Activated naive CD8-positive, alpha-beta T cell treated with anti-CD3 and anti-CD28 coated beads, Interleukin-2, amount 10 ng/mL, durations not matched to agents 7 days and 5 days (primary cell): ENCODE results near the gene CRYBB2. TPM values are rescaled to one million over a fixed set of nuclear protein-coding genes. Genes with fewer than 3 reads are reported as not detected.
A peak's percentile ranks its signal among the peaks of the same experiment; 100 is the strongest.
"Not testable (repeated sequence)": the region's sequence is repeated elsewhere in the genome, so short reads cannot be mapped to it uniquely, and the experiment has no call there.

Source experiments
- ATAC-seq: fragments of 150-1000 bp; cut with Tn5 transposase; one replicate; pipeline ENCODE4 v1.10.0; 2021; ENCODE audit warnings: low read depth, moderate library complexity
- POLR2A ChIA-PET: fragments of 350-600 bp; sonication (Branson Sonifier 250); formaldehyde crosslinking; loops from one replicate; lab custom pipeline; 2021; ENCODE audit warnings: antibody characterized with exemption; lab: Charles Lee
- DNase-seq: peaks from one replicate; pipeline ENCODE4 v3.0.0; 2021
- H3K27ac Mint-ChIP-seq: one replicate; pipeline ENCODE4 v1.8.0; 2022; ENCODE audit warnings: mild to moderate bottlenecking, mixed read lengths
- H3K27me3 Mint-ChIP-seq: one replicate; pipeline ENCODE4 v1.8.0; 2022; ENCODE audit warnings: mild to moderate bottlenecking, moderate library complexity, mixed read lengths
- H3K36me3 Mint-ChIP-seq: one replicate; pipeline ENCODE4 v1.8.0; 2021; ENCODE audit warnings: mild to moderate bottlenecking, mixed read lengths
- H3K4me1 Mint-ChIP-seq: one replicate; pipeline ENCODE4 v1.8.0; 2021; ENCODE audit warnings: mixed read lengths
- H3K4me3 Mint-ChIP-seq: one replicate; pipeline ENCODE4 v1.8.0; 2022; ENCODE audit warnings: mild to moderate bottlenecking, moderate library complexity, mixed read lengths
- H3K9me3 Mint-ChIP-seq: one replicate; pipeline ENCODE4 v1.8.0; 2021; ENCODE audit warnings: mixed read lengths
- total RNA-seq, 2 experiments: library from RNA; stranded (reverse); gene quantifications; one replicate each; pipeline ENCODE4 v1.2.3, GENCODE V29; 2021

CRYBB2 gene
- not detected for total RNA-seq

- peaks cover 15% of the 10 kb centered on the region for H3K27me3 Mint-ChIP-seq
- no peak for DNase-seq
- ATAC-seq = no peak
- H3K4me1 Mint-ChIP-seq = peaks cover 2% of the 10 kb centered on the region
- H3K36me3 Mint-ChIP-seq = no peaks in the 10 kb centered on the region
- H3K9me3 Mint-ChIP-seq = no peaks in the 10 kb centered on the region
- POLR2A ChIA-PET = no interaction called here
- no peak within 1 kb of the TSS for H3K4me3 Mint-ChIP-seq
- H3K27ac Mint-ChIP-seq = no peak within 1 kb of the TSS
These were observed at the start of gene CRYBB2 for GRCh38 chr22:25219211-25219689. CRYBB2 (plus strand) TSS chr22:25219639; CDS start chr22:25221430, 1,791 bp downstream.

- Mint-ChIP-seq H3K4me1 (no peaks in the 10 kb centered on the region), H3K27me3 (no peaks in the 10 kb centered on the region), H3K4me3 (no peak overlapping the region), H3K36me3 (no peaks in the 10 kb centered on the region), H3K9me3 (no peaks in the 10 kb centered on the region), H3K27ac (no peak overlapping the region)
- no peak for ATAC-seq
- DNase-seq = no peak
- POLR2A ChIA-PET = no interaction called here
These were observed 48.9 kb upstream of the CRYBB2 start for GRCh38 chr22:25170426-25170980.

- DNase-seq = no peak
- H3K4me3 Mint-ChIP-seq = no peak overlapping the region
- H3K4me1 Mint-ChIP-seq = no peaks in the 10 kb centered on the region
- no peak overlapping the region for H3K27ac Mint-ChIP-seq
- H3K27me3 Mint-ChIP-seq = no peaks in the 10 kb centered on the region
- ATAC-seq = peak; percentile 50
- POLR2A ChIA-PET = no interaction called here
- peaks cover under 1% of the 10 kb centered on the region for H3K36me3 Mint-ChIP-seq
- H3K9me3 Mint-ChIP-seq = no peaks in the 10 kb centered on the region
These were observed 47.3 kb upstream of the CRYBB2 start for GRCh38 chr22:25172153-25172552.

GRCh38 chr22:25174156-25174887, 45.1 kb upstream of the CRYBB2 start:
- H3K27ac Mint-ChIP-seq = no peak overlapping the region
- H3K4me1 Mint-ChIP-seq = no peaks in the 10 kb centered on the region
- POLR2A ChIA-PET = no interaction called here
- H3K4me3 Mint-ChIP-seq = no peak overlapping the region
- H3K27me3 Mint-ChIP-seq = no peaks in the 10 kb centered on the region
- peaks cover 8% of the 10 kb centered on the region for H3K36me3 Mint-ChIP-seq
- ATAC-seq (no peak), DNase-seq (no peak)
- no peaks in the 10 kb centered on the region for H3K9me3 Mint-ChIP-seq

- H3K9me3 Mint-ChIP-seq = peaks cover 6% of the 10 kb centered on the region
- H3K4me3 Mint-ChIP-seq = no peak overlapping the region
- H3K36me3 Mint-ChIP-seq = peaks cover 14% of the 10 kb centered on the region
- H3K27ac Mint-ChIP-seq = no peak overlapping the region
- no peak for DNase-seq
- ATAC-seq = no peak
- no peaks in the 10 kb centered on the region for H3K27me3 Mint-ChIP-seq
- H3K4me1 Mint-ChIP-seq = no peaks in the 10 kb centered on the region
- POLR2A ChIA-PET = no interaction called here
These were observed 44.5 kb upstream of the CRYBB2 start for GRCh38 chr22:25174888-25175411.

GRCh38 chr22:25176175-25176574, 43.3 kb upstream of the CRYBB2 start:
- peaks cover 7% of the 10 kb centered on the region for H3K9me3 Mint-ChIP-seq
- H3K4me1 Mint-ChIP-seq = no peaks in the 10 kb centered on the region
- POLR2A ChIA-PET = no interaction called here
- no peak overlapping the region for H3K27ac Mint-ChIP-seq
- no peaks in the 10 kb centered on the region for H3K27me3 Mint-ChIP-seq
- no peak for DNase-seq
- no peak for ATAC-seq
- H3K4me3 Mint-ChIP-seq = no peak overlapping the region
- H3K36me3 Mint-ChIP-seq = peaks cover 16% of the 10 kb centered on the region

- no peak for ATAC-seq
- no peak overlapping the region for H3K4me3 Mint-ChIP-seq
- no peaks in the 10 kb centered on the region for H3K27me3 Mint-ChIP-seq
- H3K4me1 Mint-ChIP-seq = no peaks in the 10 kb centered on the region
- H3K27ac Mint-ChIP-seq = no peak overlapping the region
- no peak for DNase-seq
- H3K9me3 Mint-ChIP-seq = peaks cover 7% of the 10 kb centered on the region
- POLR2A ChIA-PET = no interaction called here
- peaks cover 19% of the 10 kb centered on the region for H3K36me3 Mint-ChIP-seq
These were observed 42.6 kb upstream of the CRYBB2 start for GRCh38 chr22:25176799-25177198.

- DNase-seq (no peak), ATAC-seq (no peak)
- POLR2A ChIA-PET = no interaction called here
- Mint-ChIP-seq H3K4me1 (no peaks in the 10 kb centered on the region), H3K27me3 (no peaks in the 10 kb centered on the region), H3K27ac (no peak overlapping the region), H3K4me3 (no peak overlapping the region), H3K36me3 (peaks cover 21% of the 10 kb centered on the region), H3K9me3 (peaks cover 7% of the 10 kb centered on the region)
These were observed 42.2 kb upstream of the CRYBB2 start for GRCh38 chr22:25177226-25177625.

- H3K36me3 Mint-ChIP-seq = peaks cover 22% of the 10 kb centered on the region
- POLR2A ChIA-PET = no interaction called here
- no peak overlapping the region for H3K4me3 Mint-ChIP-seq
- H3K4me1 Mint-ChIP-seq = peaks cover under 1% of the 10 kb centered on the region
- peaks cover 7% of the 10 kb centered on the region for H3K9me3 Mint-ChIP-seq
- DNase-seq = no peak
- H3K27me3 Mint-ChIP-seq = no peaks in the 10 kb centered on the region
- no peak for ATAC-seq
- no peak overlapping the region for H3K27ac Mint-ChIP-seq
These were observed 41.5 kb upstream of the CRYBB2 start for GRCh38 chr22:25177895-25178294.

- H3K9me3 Mint-ChIP-seq, H3K4me1 Mint-ChIP-seq, H3K27me3 Mint-ChIP-seq, POLR2A ChIA-PET, H3K27ac Mint-ChIP-seq: not testable (repeated sequence)
- Mint-ChIP-seq H3K36me3 (peaks cover 24% of the 10 kb centered on the region), H3K4me3 (peak overlapping the region; percentile 53)
- peak; percentile 45 for DNase-seq
- peak; percentile 30 for ATAC-seq
These were observed 41.1 kb upstream of the CRYBB2 start for GRCh38 chr22:25178348-25178747.

- DNase-seq = peak; percentile 41
- H3K36me3 Mint-ChIP-seq = peaks cover 24% of the 10 kb centered on the region
- POLR2A ChIA-PET, H3K4me1 Mint-ChIP-seq, H3K27me3 Mint-ChIP-seq, H3K9me3 Mint-ChIP-seq, H3K27ac Mint-ChIP-seq, H3K4me3 Mint-ChIP-seq: not testable (repeated sequence)
- ATAC-seq = peak; percentile 71
These were observed 40.4 kb upstream of the CRYBB2 start for GRCh38 chr22:25178869-25179631.

GRCh38 chr22:25182131-25183110, 37.0 kb upstream of the CRYBB2 start:
- H3K9me3 Mint-ChIP-seq = peaks cover 7% of the 10 kb centered on the region
- H3K27me3 Mint-ChIP-seq = no peaks in the 10 kb centered on the region
- ATAC-seq (no peak), DNase-seq (no peak)
- no peak overlapping the region for H3K27ac Mint-ChIP-seq
- no peak overlapping the region for H3K4me3 Mint-ChIP-seq
- peaks cover 2% of the 10 kb centered on the region for H3K4me1 Mint-ChIP-seq
- H3K36me3 Mint-ChIP-seq = peaks cover 21% of the 10 kb centered on the region
- POLR2A ChIA-PET = no interaction called here
